ENCODE results near the gene CTAGE8.
A peak's percentile ranks its signal among the peaks of the same experiment; 100 is the strongest.
"Not testable (repeated sequence)": the region's sequence is repeated elsewhere in the genome, so short reads cannot be mapped to it uniquely, and the experiment has no call there.

The CTAGE8 gene

DNA sequence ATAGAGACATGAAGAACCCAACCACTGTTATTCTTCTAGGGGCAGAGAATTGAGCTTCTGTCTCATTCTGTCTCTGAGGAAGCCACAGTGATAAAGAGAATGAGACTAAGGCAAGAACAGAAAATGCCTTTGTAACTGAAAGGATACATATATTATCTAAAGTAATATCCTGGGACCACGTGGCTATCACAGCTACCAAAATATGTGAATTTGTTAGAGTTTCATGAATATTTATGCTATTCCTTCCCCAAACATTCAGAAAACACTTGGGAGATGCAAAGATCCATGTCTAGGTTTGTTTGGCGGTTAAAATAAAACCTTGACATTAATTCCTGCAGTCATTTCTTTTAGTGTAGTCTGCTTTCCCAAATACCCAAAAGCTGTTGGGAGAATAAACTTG lies 7.0 kb downstream of the CTAGE8 start:
- not testable (repeated sequence) for DNase-seq (ENCODE audit: insufficient read length, low spot score)
- FAIRE-seq = peak; percentile 31

DNA sequence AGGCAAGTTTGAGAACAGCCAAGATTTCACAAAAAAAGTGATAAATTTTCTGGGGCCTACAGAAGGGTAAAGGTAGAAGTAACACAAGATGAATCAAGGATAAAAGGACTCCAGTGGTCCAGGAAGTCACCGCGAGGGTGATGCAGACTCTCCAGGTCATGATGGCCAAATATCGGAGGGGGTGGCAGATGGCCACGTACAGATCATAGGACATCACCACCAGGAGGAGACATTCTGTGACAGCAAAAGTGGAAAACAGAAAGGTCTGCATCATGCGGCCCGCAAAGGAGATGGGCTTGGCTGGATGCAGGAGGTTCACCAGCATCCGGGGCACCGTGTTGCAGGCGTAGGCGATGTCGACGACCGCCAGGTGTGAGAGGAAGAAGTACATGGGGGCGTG lies 10.0 kb downstream of the CTAGE8 start:
- peak; percentile 76 for FAIRE-seq
- DNase-seq (ENCODE audit: insufficient read length, low spot score) = not testable (repeated sequence)

DNA sequence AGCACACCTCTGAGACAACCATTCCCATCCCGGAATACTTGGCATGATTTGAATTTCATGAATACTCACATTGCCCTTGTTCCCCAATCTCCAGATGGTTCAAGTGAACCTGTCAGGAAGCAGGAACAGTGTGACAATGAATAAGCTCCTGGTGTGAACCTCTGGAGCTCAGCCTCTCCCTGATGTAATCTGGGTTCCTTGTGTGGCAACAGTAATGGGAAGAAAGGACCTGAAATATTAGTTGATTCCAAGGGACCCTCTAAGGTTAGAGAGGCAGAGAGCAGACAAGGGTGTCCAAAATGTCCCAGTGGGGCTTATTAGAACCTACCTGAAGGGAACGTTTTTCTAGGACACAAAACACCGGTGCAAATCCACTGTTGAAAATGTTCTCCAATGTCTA lies 13.0 kb downstream of the CTAGE8 start:
- no peak for FAIRE-seq
- DNase-seq (ENCODE audit: insufficient read length, low spot score) = no peak

DNA sequence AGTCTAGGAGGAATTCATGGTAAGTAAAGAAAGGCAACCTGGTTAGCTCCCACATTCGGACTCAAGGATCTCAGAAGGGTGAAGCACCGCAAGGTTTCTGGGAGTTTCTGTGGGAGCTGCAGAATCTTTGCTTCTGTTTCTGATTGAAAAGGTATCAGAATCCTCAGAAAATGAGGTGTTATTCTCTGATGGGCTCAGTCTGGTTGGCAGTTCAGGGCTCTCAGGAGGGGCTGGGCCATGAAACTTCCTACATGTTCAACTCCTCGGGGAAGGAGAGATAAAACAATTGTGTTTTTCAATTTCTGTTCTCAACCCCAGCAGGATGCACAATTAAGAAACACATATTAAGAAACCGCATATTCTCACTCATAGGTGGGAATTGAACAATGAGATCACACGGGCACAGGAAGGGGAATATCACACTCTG lies 13.6 kb downstream of the CTAGE8 start:
- DNase-seq (ENCODE audit: insufficient read length, low spot score) (no peak), FAIRE-seq (no peak)

DNA sequence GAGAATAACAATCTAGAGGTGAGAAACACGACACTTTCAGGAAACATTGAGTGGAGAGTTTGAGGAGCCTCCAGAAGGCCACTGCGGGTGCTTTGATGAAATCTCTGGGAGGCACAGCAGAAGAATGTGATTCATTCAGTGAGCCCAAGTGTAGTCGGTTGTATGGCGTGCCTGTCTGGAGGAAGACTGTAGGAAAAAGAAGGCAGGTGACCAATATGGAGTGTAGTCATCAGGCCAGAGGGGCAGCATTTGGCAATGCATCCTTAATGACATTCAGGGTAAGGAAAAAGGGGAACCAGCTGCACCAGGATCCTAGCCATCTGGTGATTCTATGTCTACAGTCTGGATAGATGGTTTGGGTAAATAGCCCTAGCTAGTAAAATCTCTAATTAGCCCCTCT lies 16.8 kb downstream of the CTAGE8 start:
- not testable (repeated sequence) for DNase-seq (ENCODE audit: insufficient read length, low spot score); FAIRE-seq

DNA sequence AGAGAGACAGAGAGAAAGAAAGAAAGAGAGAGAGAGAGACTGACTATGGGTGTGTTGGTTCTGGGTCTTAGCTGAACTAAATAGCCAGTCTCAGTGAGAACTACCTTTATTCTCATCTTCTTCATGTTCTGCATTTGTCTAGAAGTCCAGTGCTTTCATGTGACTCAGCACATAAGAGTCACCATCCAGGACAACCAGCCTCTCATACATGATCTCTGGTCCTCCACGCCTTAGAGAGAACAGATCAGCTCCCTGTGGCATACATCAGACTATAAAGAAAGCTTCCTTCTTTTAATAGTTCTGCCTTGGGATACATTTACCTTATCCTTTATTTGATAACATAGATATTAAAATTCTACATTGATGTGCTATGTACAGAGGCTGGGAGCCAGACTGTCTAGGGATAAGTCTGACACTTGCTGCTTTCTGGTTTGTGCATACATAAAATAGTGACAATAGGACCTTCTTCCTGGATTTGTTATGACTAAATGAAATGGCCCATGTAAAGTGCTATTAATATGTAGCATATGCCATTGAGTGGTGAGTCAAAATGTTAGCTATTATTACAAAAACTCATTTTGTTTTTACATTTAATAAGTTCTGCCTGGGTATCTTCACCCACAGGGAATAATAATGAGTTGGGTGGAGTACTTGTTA lies 21.3 kb downstream of the CTAGE8 start:
- DNase-seq (ENCODE audit: insufficient read length, low spot score); FAIRE-seq: not testable (repeated sequence)

DNA sequence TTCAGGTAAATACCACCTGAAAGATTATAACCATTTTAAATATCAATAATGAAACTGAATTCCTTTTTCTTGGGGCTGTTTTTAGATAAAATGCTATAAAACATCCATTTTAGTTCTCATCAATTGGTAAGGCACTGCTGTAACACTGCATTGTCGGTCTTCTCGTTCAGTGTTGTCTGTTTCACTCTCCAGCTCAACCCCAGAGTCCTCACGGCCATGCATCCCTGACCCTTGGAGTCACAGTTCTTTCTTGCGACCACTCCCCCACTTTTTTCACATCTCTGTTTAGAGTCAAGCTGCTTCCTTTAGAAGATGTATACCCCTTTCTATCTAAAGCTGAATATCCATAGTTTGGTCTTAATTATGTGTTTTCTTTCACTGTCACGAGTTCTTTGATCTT lies 22.1 kb downstream of the CTAGE8 start:
- not testable (repeated sequence) for DNase-seq (ENCODE audit: insufficient read length, low spot score); FAIRE-seq

DNA sequence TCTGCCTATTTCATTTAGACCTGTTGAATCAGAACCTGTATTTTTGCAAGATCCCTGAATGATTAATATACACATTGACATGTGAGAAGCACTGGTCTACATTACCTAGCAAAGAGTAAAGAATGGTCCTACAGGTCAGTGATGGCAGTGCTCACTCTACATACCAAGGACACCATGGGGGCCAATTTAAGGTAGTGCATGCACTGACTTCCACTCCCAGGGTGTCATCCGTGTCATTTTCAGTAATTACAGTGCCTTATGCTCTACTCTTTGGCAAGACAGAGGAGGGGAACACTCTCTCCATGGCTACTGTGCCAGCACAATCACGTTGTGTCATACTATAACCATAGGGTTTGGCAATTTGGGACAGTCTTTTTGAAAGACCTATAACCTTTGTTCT lies 23.7 kb downstream of the CTAGE8 start:
- not testable (repeated sequence) for FAIRE-seq; DNase-seq (ENCODE audit: insufficient read length, low spot score)

DNA sequence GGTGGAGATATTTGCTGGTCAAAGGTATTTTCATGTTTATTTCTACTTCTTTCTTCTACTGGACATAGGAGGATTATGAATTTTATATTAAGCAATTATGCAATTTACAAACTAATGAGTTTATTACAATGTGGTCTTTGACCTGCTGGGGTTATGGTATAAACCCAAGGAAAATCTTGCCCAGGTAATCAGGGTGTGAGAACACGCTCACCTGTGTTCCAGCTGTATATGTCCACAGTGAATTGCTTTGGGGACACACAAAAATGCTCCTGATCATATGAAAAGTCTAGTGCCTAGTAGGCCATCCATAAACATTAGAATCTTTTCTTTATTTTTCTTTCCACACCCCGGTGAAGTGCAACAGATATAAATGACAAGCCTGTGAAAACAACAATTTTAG lies 29.7 kb downstream of the CTAGE8 start, which contains the start of gene OR2A42:
Gene OR2A42 (minus strand): TSS at position 241 of the 400 bp plus-strand sequence. CDS start 6,762 bp downstream, outside the sequence.
- FAIRE-seq; DNase-seq (ENCODE audit: insufficient read length, low spot score): not testable (repeated sequence)

DNA sequence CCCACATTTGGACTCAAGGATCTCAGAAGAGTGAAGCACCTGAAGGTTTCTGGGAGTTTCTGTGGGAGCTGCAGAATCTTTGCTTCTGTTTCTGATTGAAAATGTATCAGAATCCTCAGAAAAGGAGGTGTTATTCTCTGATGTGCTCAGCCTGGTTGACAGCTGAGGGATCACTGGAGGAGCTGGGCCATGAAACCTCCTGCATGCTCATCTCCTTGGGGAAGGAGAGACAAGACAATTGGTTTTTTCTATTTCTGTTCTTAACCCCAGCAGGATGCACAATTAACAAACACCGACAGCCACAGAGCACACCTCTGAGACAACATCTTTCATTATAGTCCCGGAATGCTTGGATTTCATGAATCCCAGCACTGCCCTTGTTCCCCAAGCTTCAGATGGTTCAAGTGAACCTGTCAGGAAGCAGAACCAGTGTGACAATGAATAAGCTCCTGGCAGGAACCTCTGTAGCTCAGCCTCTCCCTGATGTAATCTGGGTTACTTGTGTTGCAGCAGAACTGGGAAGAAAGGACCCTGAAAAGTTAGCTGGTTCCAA lies 30.5 kb downstream of the CTAGE8 start:
- DNase-seq (ENCODE audit: insufficient read length, low spot score); FAIRE-seq: not testable (repeated sequence)

DNA sequence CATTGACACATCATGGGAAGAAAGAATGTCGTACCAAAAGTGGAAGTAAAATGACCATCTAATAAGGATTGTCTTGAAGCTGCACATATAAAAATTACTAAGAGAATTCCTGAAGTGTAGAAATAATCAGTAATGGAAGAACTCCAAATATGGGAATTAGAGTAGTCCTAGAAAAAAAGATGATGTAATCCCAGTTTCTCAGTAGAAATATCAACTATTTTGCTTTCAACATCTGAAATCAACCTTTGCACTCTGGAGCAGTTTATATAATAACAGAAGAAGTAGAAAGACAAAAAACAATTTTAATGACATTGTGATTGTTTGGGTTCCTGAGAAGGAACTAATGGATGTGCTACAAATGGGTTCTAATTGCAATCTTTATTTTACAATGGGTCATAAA lies 36.0 kb downstream of the CTAGE8 start:
- DNase-seq (ENCODE audit: insufficient read length, low spot score); FAIRE-seq: not testable (repeated sequence)

DNA sequence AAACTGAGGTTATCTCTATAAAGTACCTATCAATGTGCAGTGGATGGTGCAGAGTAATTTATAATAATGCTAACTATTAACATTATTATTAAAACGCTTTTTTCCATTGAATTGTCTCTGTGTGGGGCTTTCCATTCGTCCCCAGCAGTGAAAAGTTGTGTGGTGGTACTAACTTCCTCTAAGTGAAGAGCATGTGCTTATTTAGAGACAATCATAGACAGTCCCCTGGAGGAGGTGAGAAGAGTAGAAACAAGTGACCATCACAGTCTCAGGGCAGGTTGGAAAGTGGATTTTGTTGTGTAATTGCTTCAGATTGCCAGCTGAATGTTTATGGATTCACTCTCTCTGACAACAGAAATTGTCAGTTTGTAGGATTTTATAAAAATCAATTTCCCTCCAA lies 38.1 kb downstream of the CTAGE8 start:
- not testable (repeated sequence) for FAIRE-seq

DNA sequence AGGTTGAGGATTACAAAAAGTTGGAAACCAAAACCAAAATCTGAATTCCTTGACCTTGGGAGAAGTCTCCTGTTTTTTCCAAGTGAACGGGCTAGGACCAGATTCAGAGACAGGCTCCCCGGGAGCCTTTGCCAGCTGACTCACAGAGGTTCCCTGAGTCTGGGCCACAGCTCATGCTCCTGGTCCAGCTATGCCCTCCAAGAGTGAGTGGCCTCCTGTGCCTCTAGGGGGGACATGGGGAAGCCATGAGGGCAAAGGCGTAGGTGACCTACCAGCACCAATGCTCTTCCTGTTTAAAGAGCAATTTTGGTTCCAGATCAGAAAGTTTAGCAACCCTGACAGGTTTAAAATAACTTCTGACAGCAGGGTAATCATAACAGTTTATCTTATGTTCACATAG lies 40.3 kb downstream of the CTAGE8 start:
- FAIRE-seq; DNase-seq (ENCODE audit: insufficient read length, low spot score): not testable (repeated sequence)

More for the DNA sequence above, 38.1 kb downstream of the CTAGE8 start:
- DNase-seq (ENCODE audit: insufficient read length, low spot score) = not testable (repeated sequence)

DNA sequence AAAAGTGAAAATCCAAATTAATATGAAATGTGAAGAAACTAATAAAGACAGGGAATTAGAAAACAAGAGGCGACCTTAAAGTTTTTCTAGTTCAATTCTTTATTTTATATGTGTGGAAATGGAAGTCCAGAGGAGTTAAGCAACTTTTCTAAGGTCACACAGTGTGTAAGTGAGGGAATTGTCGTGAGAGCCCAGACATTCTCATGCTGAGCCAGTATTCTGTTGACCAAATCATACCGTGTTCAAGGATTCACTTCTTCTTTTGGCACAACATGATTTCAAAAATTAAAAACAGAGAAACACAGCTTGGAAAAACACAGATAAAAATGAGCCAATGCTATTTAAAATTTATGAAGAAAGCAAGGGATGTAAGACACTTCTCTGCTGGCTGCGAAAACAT lies 42.2 kb downstream of the CTAGE8 start:
- not testable (repeated sequence) for DNase-seq (ENCODE audit: insufficient read length, low spot score); FAIRE-seq

DNA sequence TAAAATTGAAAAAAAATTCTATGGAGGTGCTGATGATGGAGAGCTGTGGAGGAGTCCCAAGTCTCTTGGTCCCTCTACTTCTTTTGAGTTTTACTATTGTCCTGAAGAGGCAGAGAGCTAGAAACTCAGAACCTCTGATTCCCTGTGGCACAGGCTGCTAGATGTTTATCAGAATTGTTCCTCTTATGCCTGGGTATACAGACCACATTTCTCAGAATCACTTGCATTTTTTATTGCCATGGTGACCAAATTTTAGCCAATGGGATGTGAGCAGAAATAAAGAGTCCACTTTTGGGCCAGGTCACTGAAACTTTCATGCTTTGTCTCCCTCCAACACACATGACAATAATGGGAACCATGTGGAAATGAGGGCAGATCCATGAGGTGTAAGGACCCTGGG lies 45.4 kb downstream of the CTAGE8 start:
- DNase-seq (ENCODE audit: insufficient read length, low spot score); FAIRE-seq: not testable (repeated sequence)

DNA sequence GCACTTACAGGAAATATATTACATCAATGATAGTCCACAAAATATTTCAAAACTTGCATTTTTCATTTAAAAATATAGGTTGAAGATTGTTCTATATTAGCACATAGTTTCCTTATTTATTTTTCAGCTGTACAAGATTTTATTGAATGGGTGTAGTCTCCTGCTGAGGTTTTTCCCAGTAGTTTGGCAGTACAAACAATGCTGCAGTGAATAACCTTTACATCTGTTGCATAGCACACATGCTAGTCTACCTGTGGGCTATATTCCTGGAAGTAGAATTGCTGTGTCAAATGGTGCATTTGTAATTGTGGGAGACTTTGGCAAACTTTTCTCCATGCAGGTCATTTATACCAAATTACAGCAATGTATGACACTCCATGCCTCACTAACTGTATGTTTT lies 48.6 kb downstream of the CTAGE8 start:
- not testable (repeated sequence) for DNase-seq (ENCODE audit: insufficient read length, low spot score); FAIRE-seq

DNA sequence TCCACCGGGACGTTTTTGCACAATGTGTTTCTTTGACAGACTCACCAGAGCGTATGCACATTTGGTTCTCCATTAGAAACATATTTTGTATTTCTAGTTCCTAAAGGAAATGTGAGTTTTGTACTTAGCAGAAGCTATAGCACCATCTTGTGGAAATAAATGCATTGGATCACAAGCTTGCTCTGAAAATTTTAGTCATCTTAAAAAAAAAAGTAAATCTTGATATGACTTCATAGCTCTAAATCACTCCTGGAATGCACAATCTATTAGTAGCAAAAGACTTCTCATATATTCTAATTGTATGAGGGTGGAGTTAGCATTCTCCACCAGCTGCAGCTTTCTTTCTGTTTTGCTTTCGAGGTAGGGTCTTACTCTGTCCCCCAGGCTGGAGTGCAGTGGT lies 49.9 kb downstream of the CTAGE8 start:
- DNase-seq (ENCODE audit: insufficient read length, low spot score); FAIRE-seq: not testable (repeated sequence)

DNA sequence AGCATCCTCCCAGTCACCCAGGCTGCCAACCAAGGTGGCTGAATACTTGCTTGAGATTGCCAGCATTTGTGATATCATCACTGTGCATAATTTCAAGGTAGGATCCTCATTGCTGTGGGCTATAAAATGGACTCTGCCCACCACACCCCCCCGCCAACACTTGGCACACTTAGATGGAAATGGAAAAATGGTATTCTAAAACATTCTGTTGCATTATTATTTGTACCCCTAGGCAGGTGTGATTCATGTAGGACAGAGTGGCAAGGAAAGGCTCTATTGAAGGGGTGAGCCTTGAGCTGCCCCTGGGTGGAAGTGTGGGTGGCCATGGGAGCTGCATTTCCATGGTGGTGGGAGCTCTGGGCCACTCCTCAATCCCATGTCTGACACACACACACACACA lies 50.5 kb downstream of the CTAGE8 start:
- FAIRE-seq; DNase-seq (ENCODE audit: insufficient read length, low spot score): not testable (repeated sequence)

DNA sequence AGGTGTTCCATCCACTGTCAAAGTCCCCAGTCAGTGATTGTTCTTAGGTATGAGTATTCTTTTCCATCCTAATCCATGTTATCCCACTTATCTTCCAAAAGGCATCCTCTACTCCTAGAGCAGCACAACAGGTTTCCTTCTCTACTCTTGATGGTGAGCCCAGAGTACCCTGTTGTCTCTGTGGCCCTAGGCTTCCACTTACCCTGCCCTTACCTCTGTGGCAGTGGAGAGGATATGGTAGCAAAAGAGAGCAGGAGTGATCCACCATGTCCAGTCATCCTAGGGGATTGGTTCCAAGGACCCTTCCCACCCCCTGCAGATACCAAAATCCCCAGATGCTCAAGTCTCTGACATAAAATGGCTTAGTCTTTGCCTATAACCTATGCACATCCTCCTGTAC lies 51.9 kb downstream of the CTAGE8 start:
- not testable (repeated sequence) for DNase-seq (ENCODE audit: insufficient read length, low spot score); FAIRE-seq
